T-helper 22 cell (primary cell): ENCODE results near the gene KIRREL3.

Experiments
- DNase-seq: peaks from one replicate; pipeline ENCODE4 v3.0.0-alpha.2; 2020; ENCODE audit warnings: low read depth

The KIRREL3 gene

GRCh38 chr11:126830216-126830806, 170.3 kb downstream of the KIRREL3 start:
- no peak for DNase-seq

GRCh38 chr11:126829716-126830115, 170.9 kb downstream of the KIRREL3 start:
- no peak for DNase-seq

GRCh38 chr11:126824035-126824607, 176.4 kb downstream of the KIRREL3 start:
- DNase-seq = no peak

GRCh38 chr11:126823274-126823673, 177.3 kb downstream of the KIRREL3 start:
- no peak for DNase-seq

GRCh38 chr11:126821827-126822226, 178.7 kb downstream of the KIRREL3 start:
- no peak for DNase-seq

GRCh38 chr11:126819194-126819593, 181.4 kb downstream of the KIRREL3 start:
- no peak for DNase-seq

GRCh38 chr11:126817523-126818450, 182.8 kb downstream of the KIRREL3 start:
- DNase-seq = no peak

GRCh38 chr11:126817096-126817495, 183.5 kb downstream of the KIRREL3 start:
- no peak for DNase-seq

GRCh38 chr11:126816645-126817044, 183.9 kb downstream of the KIRREL3 start:
- no peak for DNase-seq

GRCh38 chr11:126815111-126815510, 185.5 kb downstream of the KIRREL3 start:
- DNase-seq = no peak

- DNase-seq = no peak
Observed at GRCh38 chr11:126810776-126811175, 189.8 kb downstream of the KIRREL3 start.

GRCh38 chr11:126809514-126810289, 190.9 kb downstream of the KIRREL3 start:
- DNase-seq = no peak

- no peak for DNase-seq
Observed at GRCh38 chr11:126808836-126809235, 191.7 kb downstream of the KIRREL3 start.

GRCh38 chr11:126808296-126808695, 192.3 kb downstream of the KIRREL3 start:
- DNase-seq = no peak

- DNase-seq = no peak
Observed at GRCh38 chr11:126805870-126806269, 194.7 kb downstream of the KIRREL3 start.

GRCh38 chr11:126804363-126804762, 196.2 kb downstream of the KIRREL3 start:
- DNase-seq = no peak

GRCh38 chr11:126800009-126800408, 200.6 kb downstream of the KIRREL3 start:
- no peak for DNase-seq

GRCh38 chr11:126797457-126798169, 203.0 kb downstream of the KIRREL3 start:
- DNase-seq = no peak

- no peak for DNase-seq
Observed at GRCh38 chr11:126793596-126793995, 207.0 kb downstream of the KIRREL3 start.

GRCh38 chr11:126791991-126792390, 208.6 kb downstream of the KIRREL3 start:
- no peak for DNase-seq

GRCh38 chr11:126791446-126791845, 209.1 kb downstream of the KIRREL3 start:
- no peak for DNase-seq
